GM21786 (cell line): Measurements from ENCODE around the gene LRBA.

Experiments used
- ATAC-seq: cut with Tn5 transposase; IDR thresholded peaks from one replicate; pipeline ENCODE4 v1.9.1; 2021; ENCODE audit not compliant: unreplicated experiment

The LRBA gene

GRCh38 chr4:150255610-150256224 is 759.4 kb downstream of the LRBA start:
- no peak for ATAC-seq

GRCh38 chr4:150253965-150254630 is 761.0 kb downstream of the LRBA start:
- ATAC-seq: no peak

- ATAC-seq: no peak
Observed at GRCh38 chr4:150253416-150253815, 761.7 kb downstream of the LRBA start.

- ATAC-seq: no peak
Observed at GRCh38 chr4:150252741-150253140, 762.3 kb downstream of the LRBA start.

GRCh38 chr4:150252306-150252705 is 762.8 kb downstream of the LRBA start:
- ATAC-seq: no peak

GRCh38 chr4:150251752-150252190 is 763.3 kb downstream of the LRBA start:
- ATAC-seq: no peak

- no peak for ATAC-seq
Observed at GRCh38 chr4:150250998-150251651, 764.0 kb downstream of the LRBA start.

GRCh38 chr4:150250293-150250997 is 764.6 kb downstream of the LRBA start:
- no peak for ATAC-seq

GRCh38 chr4:150248181-150248580 is 766.9 kb downstream of the LRBA start:
- no peak for ATAC-seq

GRCh38 chr4:150247184-150247583 is 767.9 kb downstream of the LRBA start:
- no peak for ATAC-seq

- ATAC-seq: no peak
Observed at GRCh38 chr4:150244600-150244999, 770.5 kb downstream of the LRBA start.

- no peak for ATAC-seq
Observed at GRCh38 chr4:150243932-150244331, 771.2 kb downstream of the LRBA start.

- ATAC-seq: no peak
Observed at GRCh38 chr4:150242820-150243458, 772.1 kb downstream of the LRBA start.

- no peak for ATAC-seq
Observed at GRCh38 chr4:150240011-150240410, 775.1 kb downstream of the LRBA start.

- no peak for ATAC-seq
Observed at GRCh38 chr4:150238591-150238990, 776.5 kb downstream of the LRBA start.

- ATAC-seq: no peak
Observed at GRCh38 chr4:150237110-150237872, 777.8 kb downstream of the LRBA start.

GRCh38 chr4:150236626-150237025 is 778.5 kb downstream of the LRBA start:
- ATAC-seq: no peak

GRCh38 chr4:150235808-150236271 is 779.2 kb downstream of the LRBA start:
- ATAC-seq: no peak

- ATAC-seq: no peak
Observed at GRCh38 chr4:150235317-150235716, 779.8 kb downstream of the LRBA start.

- no peak for ATAC-seq
Observed at GRCh38 chr4:150234246-150234645, 780.8 kb downstream of the LRBA start.
